HepG2 (cell line): Measurements from ENCODE around the gene PALMD. TPM values are rescaled to one million over a fixed set of nuclear protein-coding genes. Genes with fewer than 3 reads are reported as not detected.

ENCODE experiments used
- AKAP8 ChIP-seq: sonication (generic); formaldehyde crosslinking; IDR thresholded peaks from 2 replicates; pipeline ENCODE4 v1.5.1; 2020; ENCODE audit warnings: mild to moderate bottlenecking, missing genetic modification reagents
- CAMTA2 ChIP-seq: sonication (generic); formaldehyde crosslinking; IDR thresholded peaks from 2 replicates; pipeline ENCODE4 v1.4.0; 2020; ENCODE audit warnings: mild to moderate bottlenecking, missing genetic modification reagents, borderline replicate concordance
- IRF1 ChIP-seq: sonication (generic); formaldehyde crosslinking; IDR thresholded peaks from 2 replicates; pipeline ENCODE4 v1.4.0; 2020; ENCODE audit warnings: low read depth, mild to moderate bottlenecking, missing genetic modification reagents
- KLF9 ChIP-seq: IDR thresholded peaks from 2 replicates; pipeline ENCODE4 v1.6.1; 2016; ENCODE audit warnings: low read depth
- NAIF1 ChIP-seq: sonication (generic); formaldehyde crosslinking; IDR thresholded peaks from 2 replicates; pipeline ENCODE4 v1.5.0; 2020; ENCODE audit warnings: mild to moderate bottlenecking, missing genetic modification reagents, borderline replicate concordance
- NFE2L1 ChIP-seq: sonication (generic); formaldehyde crosslinking; IDR thresholded peaks from 2 replicates; pipeline ENCODE4 v1.4.0; 2020; ENCODE audit warnings: missing genetic modification reagents, mild to moderate bottlenecking, borderline replicate concordance
- PREB ChIP-seq: sonication (generic); formaldehyde crosslinking; IDR thresholded peaks from 2 replicates; pipeline ENCODE4 v1.4.0; 2020; ENCODE audit warnings: missing genetic modification reagents
- SKIL ChIP-seq: sonication (generic); formaldehyde crosslinking; IDR thresholded peaks from 2 replicates; pipeline ENCODE4 v1.8.0; 2022; ENCODE audit warnings: missing genetic modification reagents, mild to moderate bottlenecking, moderate library complexity, borderline replicate concordance
- SYNCRIP ChIP-seq: fragments of 200-400 bp; formaldehyde crosslinking; IDR thresholded peaks from 2 replicates; pipeline ENCODE4 v1.6.1; 2018; ENCODE audit warnings: mild to moderate bottlenecking, low read depth, low read length; ENCODE audit not compliant: insufficient read depth
- TARDBP ChIP-seq: sonication (generic); formaldehyde crosslinking; IDR thresholded peaks from 2 replicates; pipeline ENCODE4 v1.8.0; 2022; ENCODE audit warnings: mild to moderate bottlenecking, missing genetic modification reagents
- YY1 ChIP-seq: IDR thresholded peaks from 2 replicates; pipeline ENCODE4 v1.6.1; 2011; ENCODE audit warnings: low read length, low read depth, moderate library complexity, mild to moderate bottlenecking; ENCODE audit not compliant: insufficient read depth, insufficient replicate concordance
- ZBTB2 ChIP-seq: sonication (generic); formaldehyde crosslinking; IDR thresholded peaks from 2 replicates; pipeline ENCODE4 v1.8.0; 2022; ENCODE audit warnings: low read depth, missing genetic modification reagents
- ZBTB7A ChIP-seq: sonication (generic); formaldehyde crosslinking; IDR thresholded peaks from 2 replicates; pipeline ENCODE4 v1.8.0; 2022; ENCODE audit warnings: mild to moderate bottlenecking, missing genetic modification reagents
- ZC3H13 ChIP-seq: sonication (generic); formaldehyde crosslinking; IDR thresholded peaks from 2 replicates; pipeline ENCODE4 v1.8.1; 2023; ENCODE audit warnings: mild to moderate bottlenecking, missing genetic modification reagents, moderate library complexity
- ZFP37 ChIP-seq: sonication (generic); formaldehyde crosslinking; IDR thresholded peaks from 2 replicates; pipeline ENCODE4 v1.4.0; 2020; ENCODE audit warnings: missing genetic modification reagents, borderline replicate concordance
- ZFP91 ChIP-seq: sonication (generic); formaldehyde crosslinking; IDR thresholded peaks from 2 replicates; pipeline ENCODE4 v1.9.0; 2022; ENCODE audit warnings: missing genetic modification reagents, mild to moderate bottlenecking, borderline replicate concordance
- ZNF10 ChIP-seq: sonication (generic); formaldehyde crosslinking; IDR thresholded peaks from 2 replicates; pipeline ENCODE4 v1.4.0; 2020; ENCODE audit warnings: mild to moderate bottlenecking, low read depth, missing genetic modification reagents, borderline replicate concordance
- ZNF331 ChIP-seq: sonication (generic); formaldehyde crosslinking; IDR thresholded peaks from 2 replicates; pipeline ENCODE4 v1.4.0; 2020; ENCODE audit warnings: missing genetic modification reagents
- ZNF761 ChIP-seq: sonication (generic); formaldehyde crosslinking; conservative IDR thresholded peaks from 2 replicates; pipeline ENCODE4 v1.4.0; 2020; ENCODE audit warnings: mild to moderate bottlenecking, missing genetic modification reagents
- ZNF780A ChIP-seq: sonication (generic); formaldehyde crosslinking; IDR thresholded peaks from 2 replicates; pipeline ENCODE4 v1.8.0; 2022; ENCODE audit warnings: mild to moderate bottlenecking, missing genetic modification reagents, moderate library complexity
- ZNF790 ChIP-seq: sonication (generic); formaldehyde crosslinking; IDR thresholded peaks from 2 replicates; pipeline ENCODE4 v1.8.0; 2022; ENCODE audit warnings: missing genetic modification reagents, mild to moderate bottlenecking, borderline replicate concordance
- polyA plus RNA-seq, 8 experiments: library from polyadenylated mRNA; depleted of rRNA in 3 of 8; stranded (reverse) in 7 of 8; unstranded in 1 of 8; fragments of >200 nt; fragmentation: Illumina TruSeq in 4 of 8; extraction: Trizol in 4 of 8; gene quantifications; 2 replicates each; pipeline versions ENCODE4 v1.2.1 to v1.2.3, GENCODE V29; 2011 to 2016; ENCODE audit warnings: low read depth in 4 of 8, missing spikeins in 1 of 8, mixed read lengths in 1 of 8; ENCODE audit not compliant: insufficient read depth in 1 of 8
- total RNA-seq, 5 experiments: library from RNA; depleted of rRNA; stranded (reverse); fragments of >200 nt; fragmentation: Illumina TruSeq; extraction: Trizol; gene quantifications; 2 replicates each; pipeline ENCODE4 v1.2.3, GENCODE V29; 2016; ENCODE audit warnings: low read depth in 1 of 5

The PALMD gene
- total and polyA plus RNA-seq, 2 of the 13 experiments (the other 11 are each of a cell fraction or from before 2014, with no cell fraction given) = 5.5 to 31.1 TPM

GRCh38 chr1:99645699-99646531, at the start of gene PALMD (continued):
- no peak for TF ChIP-seq PREB
- TF ChIP-seq ZFP91 (CRISPR knock-in tag) = peak; percentile 53; the same call in 1 of the 2 replicates
- TF ChIP-seq KLF9 (CRISPR knock-in tag) = no peak
- TF ChIP-seq NAIF1 = no peak
- no peak for TF ChIP-seq AKAP8 (CRISPR knock-in tag)
- no peak for TF ChIP-seq ZFP37 (CRISPR knock-in tag)
- no peak for TF ChIP-seq ZBTB7A (CRISPR knock-in tag)
- TF ChIP-seq CAMTA2 (CRISPR knock-in tag) = no peak
- TF ChIP-seq ZNF790 = no peak
- TF ChIP-seq NFE2L1 (CRISPR knock-in tag) = no peak
- TF ChIP-seq ZC3H13 (CRISPR knock-in tag) = no peak
- no peak for TF ChIP-seq TARDBP (CRISPR knock-in tag)
- TF ChIP-seq ZBTB2 (CRISPR knock-in tag) = no peak
- no peak for TF ChIP-seq IRF1
- no peak for TF ChIP-seq ZNF780A (CRISPR knock-in tag)
- TF ChIP-seq ZNF10 (CRISPR knock-in tag) = no peak
- TF ChIP-seq YY1 = no peak
- TF ChIP-seq ZNF331 (CRISPR knock-in tag) = no peak
- no peak for TF ChIP-seq SKIL (CRISPR knock-in tag)
- TF ChIP-seq ZNF761 = no peak
- no peak for TF ChIP-seq SYNCRIP
